ENCODE data around the gene LRRK2. TPM values are rescaled to one million over a fixed set of nuclear protein-coding genes. Genes with fewer than 3 reads are reported as not detected.

The LRRK2 gene
- total and polyA plus RNA-seq, 12 donors, result 0.99 to 9.1 (median 6.2) TPM

GRCh38 chr12:40188558-40189320 is 36.1 kb upstream of the LRRK2 start:
- no peak overlapping the region for H3K27ac ChIP-seq
- no peak for DNase-seq
- H3K9me3 ChIP-seq, result peaks cover 0 to 29% (median 0%) of the 10 kb centered on the region in 11 donors
- no peak overlapping the region for H3K4me3 ChIP-seq
- WGBS, 2 donors, result 74 to 77% methylated on average over 6 of the region's 6 CpGs
- intact Hi-C loops (cut with DNase I), result no loop called here
- TF ChIP-seq CTCF (IDR thresholded peaks at IDR 0.05), result no peak
- H3K4me1 ChIP-seq, result peaks cover 0 to 6% (median 0%) of the 10 kb centered on the region in 9 donors
- no peaks in the 10 kb centered on the region for H3K36me3 ChIP-seq
- ATAC-seq, result no peak
- no peaks in the 10 kb centered on the region for H3K27me3 ChIP-seq

- Histone ChIP-seq H3K27me3 (no peaks in the 10 kb centered on the region), H3K9me3 (peaks cover 0 to 29% (median 0%) of the 10 kb centered on the region in 11 donors), H3K4me3 (no peak overlapping the region), H3K27ac (no peak overlapping the region), H3K4me1 (peaks cover 0 to 12% (median 0%) of the 10 kb centered on the region in 9 donors), H3K36me3 (no peaks in the 10 kb centered on the region)
- ATAC-seq (no peak), DNase-seq (no peak)
- intact Hi-C loops (cut with DNase I), result no loop called here
- TF ChIP-seq CTCF (IDR thresholded peaks at IDR 0.05), result no peak
- 77 to 79% methylated on average over 6 of the region's 6 CpGs for WGBS, 2 donors
Measured at GRCh38 chr12:40192704-40193255, 32.0 kb upstream of the LRRK2 start.

GRCh38 chr12:40194846-40195245 is 30.0 kb upstream of the LRRK2 start:
- Histone ChIP-seq H3K4me1 (peaks cover 0 to 12% (median 0%) of the 10 kb centered on the region in 9 donors), H3K27me3 (no peaks in the 10 kb centered on the region), H3K4me3 (no peak overlapping the region), H3K27ac (peak overlapping the region in 1 of 10 donors; percentile 56), H3K36me3 (no peaks in the 10 kb centered on the region), H3K9me3 (peaks cover 0 to 10% (median 0%) of the 10 kb centered on the region in 11 donors)
- ATAC-seq (no peak), DNase-seq (no peak)
- TF ChIP-seq CTCF (IDR thresholded peaks at IDR 0.05), result no peak
- 91% methylated on average over 3 of the region's 3 CpGs for WGBS, 2 donors
- intact Hi-C loops (cut with DNase I), result no loop called here

- DNase-seq, result no peak
- Histone ChIP-seq H3K4me1 (peaks cover 0 to 16% (median 0%) of the 10 kb centered on the region in 9 donors), H3K9me3 (no peaks in the 10 kb centered on the region), H3K4me3 (no peak overlapping the region), H3K36me3 (no peaks in the 10 kb centered on the region), H3K27ac (no peak overlapping the region), H3K27me3 (no peaks in the 10 kb centered on the region)
- TF ChIP-seq CTCF (IDR thresholded peaks at IDR 0.05), result no peak
- WGBS, 2 donors, result 93% methylated on average over 4 of the region's 4 CpGs
- no peak for ATAC-seq
- intact Hi-C loops (cut with DNase I), result no loop called here
Measured at GRCh38 chr12:40197590-40197989, 27.2 kb upstream of the LRRK2 start.
